Measurements from ENCODE around the gene ADAM12. TPM values are rescaled to one million over a fixed set of nuclear protein-coding genes. Genes with fewer than 3 reads are reported as not detected.

Gene ADAM12
- total and polyA plus RNA-seq, 2 experiments from 2014 or later = 0.13 to 0.87 TPM

GRCh38 chr10:126130271-126130710 is 258.0 kb downstream of the ADAM12 start:
- Histone ChIP-seq H3K4me2 (no peak overlapping the region), H3K9me2 (ENCODE audit: insufficient read depth) (peaks cover 12% of the 10 kb centered on the region), H3K4me3 (no peak overlapping the region), H3K27me3 (ENCODE audit: insufficient read depth) (no peaks in the 10 kb centered on the region), H3K36me3 (ENCODE audit: insufficient read depth) (no peaks in the 10 kb centered on the region), H3K79me2 (replicated peaks; ENCODE audit: insufficient read depth) (no peaks in the 10 kb centered on the region), H3K4me1 (ENCODE audit: insufficient read depth) (peaks cover 3% of the 10 kb centered on the region; the same call in 1 of the 2 replicates), H3K27ac (ENCODE audit: low read depth) (no peak overlapping the region), H4K20me1 (replicated peaks; ENCODE audit: insufficient read depth) (no peaks in the 10 kb centered on the region), H2AFZ (no peak overlapping the region), H3F3A (replicated peaks; ENCODE audit: low read depth) (no peaks in the 10 kb centered on the region)
- Mint-ChIP-seq H3K27me3 (ENCODE audit: insufficient read depth, low read depth, poor library complexity) (peaks cover 14% of the 10 kb centered on the region), H3K4me3 (no peak overlapping the region), H3K9me3 (peaks cover 5% of the 10 kb centered on the region), H3K4me1 (peaks cover 5% of the 10 kb centered on the region; the same call in 2 of the 3 replicates), H3K27ac (no peak overlapping the region), H3K36me3 (ENCODE audit: low read depth) (no peaks in the 10 kb centered on the region; the same call in 2 of the 3 replicates)
- no peak for DNase-seq (ENCODE audit: low spot score)
- TF ChIP-seq REST (IDR thresholded peaks at IDR 0.05; ENCODE audit: unreplicated experiment) = no peak
- TF ChIP-seq ETS1 (IDR thresholded peaks at IDR 0.05) = no peak
- TF ChIP-seq ZNF331 (CRISPR knock-in tag; IDR thresholded peaks at IDR 0.05; ENCODE audit: low read depth) = no peak
- TF ChIP-seq CTCF (conservative IDR thresholded peaks at IDR 0.05; ENCODE audit: low read depth in 2 of 2) = no peak
- no peak for TF ChIP-seq STAT1 (IDR thresholded peaks at IDR 0.05; ENCODE audit: unreplicated experiment)
- no peak for ATAC-seq

GRCh38 chr10:126129026-126129425 is 259.3 kb downstream of the ADAM12 start:
- peaks cover 6% of the 10 kb centered on the region for H3K4me1 ChIP-seq (ENCODE audit: insufficient read depth)
- peaks cover 12% of the 10 kb centered on the region for H3K9me2 ChIP-seq (ENCODE audit: insufficient read depth)
- H3F3A ChIP-seq (replicated peaks; ENCODE audit: low read depth) = no peaks in the 10 kb centered on the region
- no peaks in the 10 kb centered on the region for H4K20me1 ChIP-seq (replicated peaks; ENCODE audit: insufficient read depth)
- no peak for DNase-seq (ENCODE audit: low spot score)
- peaks cover 18% of the 10 kb centered on the region for H3K27me3 Mint-ChIP-seq (ENCODE audit: insufficient read depth, low read depth, poor library complexity)
- H3K27ac ChIP-seq (ENCODE audit: low read depth) = no peak overlapping the region
- H3K4me2 ChIP-seq = no peak overlapping the region
- H2AFZ ChIP-seq = no peak overlapping the region
- H3K79me2 ChIP-seq (replicated peaks; ENCODE audit: insufficient read depth) = no peaks in the 10 kb centered on the region
- no peak overlapping the region for H3K27ac Mint-ChIP-seq
- H3K27me3 ChIP-seq (ENCODE audit: insufficient read depth) = peaks cover 5% of the 10 kb centered on the region; the same call in 1 of the 2 replicates
- H3K36me3 ChIP-seq (ENCODE audit: insufficient read depth) = no peaks in the 10 kb centered on the region
- peaks cover 5% of the 10 kb centered on the region for H3K9me3 Mint-ChIP-seq
- H3K4me3 Mint-ChIP-seq = no peak overlapping the region
- peaks cover 9% of the 10 kb centered on the region; the same call in 2 of the 3 replicates for H3K4me1 Mint-ChIP-seq
- H3K4me3 ChIP-seq = no peak overlapping the region
- H3K36me3 Mint-ChIP-seq (ENCODE audit: low read depth) = no peaks in the 10 kb centered on the region; the same call in 2 of the 3 replicates
- no peak for ATAC-seq
- TF ChIP-seq REST (IDR thresholded peaks at IDR 0.05; ENCODE audit: unreplicated experiment) (no peak), JUNB (IDR thresholded peaks at IDR 0.05; ENCODE audit: unreplicated experiment) (no peak)
